ENCODE data around the gene DAPK3.
"Not testable (repeated sequence)": the region's sequence is repeated elsewhere in the genome, so short reads cannot be mapped to it uniquely, and the experiment has no call there.

DAPK3 gene

GRCh38 chr19:3955688-3956087, 15.2 kb downstream of the DAPK3 start:
- no peak for DNase-seq (ENCODE audit: low read depth in 2 of 2, low spot score in 1 of 2)

GRCh38 chr19:3955276-3955675, 15.6 kb downstream of the DAPK3 start:
- DNase-seq (ENCODE audit: low read depth in 2 of 2, low spot score in 1 of 2): not testable (repeated sequence)

- DNase-seq (ENCODE audit: low read depth in 2 of 2, low spot score in 1 of 2): no peak
Measured at GRCh38 chr19:3954107-3954506, 16.8 kb downstream of the DAPK3 start.

- DNase-seq (ENCODE audit: low read depth in 2 of 2, low spot score in 1 of 2): not testable (repeated sequence)
Measured at GRCh38 chr19:3952755-3953276, 18.1 kb downstream of the DAPK3 start.

- DNase-seq (ENCODE audit: low read depth in 2 of 2, low spot score in 1 of 2): no peak
Measured at GRCh38 chr19:3950871-3951861, 19.7 kb downstream of the DAPK3 start.

- no peak for DNase-seq (ENCODE audit: low read depth in 2 of 2, low spot score in 1 of 2)
Measured at GRCh38 chr19:3949997-3950859, 20.7 kb downstream of the DAPK3 start.

- DNase-seq (ENCODE audit: low read depth in 2 of 2, low spot score in 1 of 2): no peak
Measured at GRCh38 chr19:3949294-3949693, 21.6 kb downstream of the DAPK3 start.

- not testable (repeated sequence) for DNase-seq (ENCODE audit: low read depth in 2 of 2, low spot score in 1 of 2)
Measured at GRCh38 chr19:3947316-3947933, 23.5 kb downstream of the DAPK3 start.

GRCh38 chr19:3945838-3946237, 25.1 kb downstream of the DAPK3 start:
- no peak for DNase-seq (ENCODE audit: low read depth in 2 of 2, low spot score in 1 of 2)

GRCh38 chr19:3944018-3944721, 26.7 kb downstream of the DAPK3 start:
- DNase-seq (ENCODE audit: low read depth in 2 of 2, low spot score in 1 of 2): no peak

- no peak for DNase-seq (ENCODE audit: low read depth in 2 of 2, low spot score in 1 of 2)
Measured at GRCh38 chr19:3942790-3943409, 28.0 kb downstream of the DAPK3 start.

- not testable (repeated sequence) for DNase-seq (ENCODE audit: low read depth in 2 of 2, low spot score in 1 of 2)
Measured at GRCh38 chr19:3938300-3938950, 32.5 kb downstream of the DAPK3 start.

- DNase-seq (ENCODE audit: low read depth in 2 of 2, low spot score in 1 of 2): no peak
Measured at GRCh38 chr19:3936506-3937442, 34.1 kb downstream of the DAPK3 start.

GRCh38 chr19:3932931-3933810, 37.7 kb downstream of the DAPK3 start, which contains the start of gene NMRK2:
TSS of gene NMRK2 (plus strand) at chr19:3933069. CDS start at chr19:3933672, 603 bp downstream.
- no peak for DNase-seq (ENCODE audit: low read depth in 2 of 2, low spot score in 1 of 2)

- no peak for DNase-seq (ENCODE audit: low read depth in 2 of 2, low spot score in 1 of 2)
Measured at GRCh38 chr19:3931041-3931440, 39.9 kb downstream of the DAPK3 start.

GRCh38 chr19:3923912-3924311, 47.0 kb downstream of the DAPK3 start:
- DNase-seq (ENCODE audit: low read depth in 2 of 2, low spot score in 1 of 2): no peak

- no peak for DNase-seq (ENCODE audit: low read depth in 2 of 2, low spot score in 1 of 2)
Measured at GRCh38 chr19:3923096-3923758, 47.7 kb downstream of the DAPK3 start.

All from stimulated activated CD8-positive, alpha-beta memory T cell treated with anti-CD3 and anti-CD28 coated beads, Interleukin-4, amount 100 ng/mL, for 4 hours (primary cell).